ENCODE results near the gene BABAM1.
A peak's percentile ranks its signal among the peaks of the same experiment; 100 is the strongest.

Gene BABAM1

GRCh38 chr19:17266975-17267788 is at the start of gene BABAM1:
Gene BABAM1, plus strand, starts transcription at chr19:17267443. Its CDS starts 1,364 bp downstream, at chr19:17268807.
- DNase-seq, result peak; percentile 97

GRCh38 chr19:17219286-17219685 is 48.0 kb upstream of the BABAM1 start:
- DNase-seq, result no peak

GRCh38 chr19:17220207-17220758 is 47.0 kb upstream of the BABAM1 start:
- no peak for DNase-seq

GRCh38 chr19:17225053-17225452 is 42.2 kb upstream of the BABAM1 start:
- DNase-seq, result no peak

GRCh38 chr19:17226002-17226933 is 41.0 kb upstream of the BABAM1 start, which contains the start of gene OCEL1:
Gene OCEL1, plus strand, starts transcription at chr19:17226226. Its CDS starts 22 bp downstream, at chr19:17226248.
- peak; percentile 82 for DNase-seq

- DNase-seq, result no peak
These were observed 39.4 kb upstream of the BABAM1 start for GRCh38 chr19:17227798-17228367.

GRCh38 chr19:17229890-17230289 is 37.4 kb upstream of the BABAM1 start:
- DNase-seq, result no peak

GRCh38 chr19:17232258-17232657 is 35.0 kb upstream of the BABAM1 start:
- DNase-seq, result no peak

GRCh38 chr19:17234911-17235299 is 32.3 kb upstream of the BABAM1 start:
- DNase-seq, result peak; percentile 30

GRCh38 chr19:17235300-17235970 is 31.8 kb upstream of the BABAM1 start:
- no peak for DNase-seq

GRCh38 chr19:17235971-17236777 is 31.1 kb upstream of the BABAM1 start:
- no peak for DNase-seq

GRCh38 chr19:17236811-17237543 is 30.3 kb upstream of the BABAM1 start:
- no peak for DNase-seq

- no peak for DNase-seq
These were observed 29.2 kb upstream of the BABAM1 start for GRCh38 chr19:17237747-17238706.

- DNase-seq, result no peak
These were observed 27.0 kb upstream of the BABAM1 start for GRCh38 chr19:17240062-17240752.

GRCh38 chr19:17240826-17241399 is 26.3 kb upstream of the BABAM1 start:
- no peak for DNase-seq

GRCh38 chr19:17242431-17243208 is 24.6 kb upstream of the BABAM1 start:
- no peak for DNase-seq

GRCh38 chr19:17243211-17243829 is 23.9 kb upstream of the BABAM1 start:
- no peak for DNase-seq
